ENCODE measurements around the gene MON2.

Gene MON2

GRCh38 chr12:62604373-62604772, 137.7 kb downstream of the MON2 start:
- Histone ChIP-seq H3K27me3 (ENCODE audit: control insufficient read depth, insufficient read depth, low read length) (no peaks in the 10 kb centered on the region), H3K9ac (ENCODE audit: low read length) (no peak overlapping the region), H3K27ac (ENCODE audit: low read depth, low read length) (no peak overlapping the region), H3K36me3 (ENCODE audit: control insufficient read depth, insufficient read depth, low read length) (no peaks in the 10 kb centered on the region), H3K4me3 (ENCODE audit: low read length) (peak overlapping the region; percentile 86), H3K4me1 (ENCODE audit: control insufficient read depth, insufficient read depth, low read length) (peaks cover 8% of the 10 kb centered on the region)

GRCh38 chr12:62604871-62605270, 138.2 kb downstream of the MON2 start:
- peaks cover 8% of the 10 kb centered on the region for H3K4me1 ChIP-seq (ENCODE audit: control insufficient read depth, insufficient read depth, low read length)
- H3K36me3 ChIP-seq (ENCODE audit: control insufficient read depth, insufficient read depth, low read length): no peaks in the 10 kb centered on the region
- H3K4me3 ChIP-seq (ENCODE audit: low read length): peak overlapping the region; percentile 86
- H3K27ac ChIP-seq (ENCODE audit: low read depth, low read length): no peak overlapping the region
- no peak overlapping the region for H3K9ac ChIP-seq (ENCODE audit: low read length)
- H3K27me3 ChIP-seq (ENCODE audit: control insufficient read depth, insufficient read depth, low read length): no peaks in the 10 kb centered on the region

- Histone ChIP-seq H3K9ac (ENCODE audit: low read length) (no peak overlapping the region), H3K4me3 (ENCODE audit: low read length) (no peak overlapping the region), H3K4me1 (ENCODE audit: control insufficient read depth, insufficient read depth, low read length) (peaks cover 8% of the 10 kb centered on the region), H3K36me3 (ENCODE audit: control insufficient read depth, insufficient read depth, low read length) (no peaks in the 10 kb centered on the region), H3K27me3 (ENCODE audit: control insufficient read depth, insufficient read depth, low read length) (no peaks in the 10 kb centered on the region), H3K27ac (ENCODE audit: low read depth, low read length) (no peak overlapping the region)
Observed at GRCh38 chr12:62605981-62606380, 139.4 kb downstream of the MON2 start.

GRCh38 chr12:62606654-62607053, 140.0 kb downstream of the MON2 start:
- H3K4me3 ChIP-seq (ENCODE audit: low read length): no peak overlapping the region
- no peaks in the 10 kb centered on the region for H3K36me3 ChIP-seq (ENCODE audit: control insufficient read depth, insufficient read depth, low read length)
- H3K4me1 ChIP-seq (ENCODE audit: control insufficient read depth, insufficient read depth, low read length): peaks cover 8% of the 10 kb centered on the region
- no peak overlapping the region for H3K27ac ChIP-seq (ENCODE audit: low read depth, low read length)
- H3K9ac ChIP-seq (ENCODE audit: low read length): no peak overlapping the region
- no peaks in the 10 kb centered on the region for H3K27me3 ChIP-seq (ENCODE audit: control insufficient read depth, insufficient read depth, low read length)

GRCh38 chr12:62613081-62613480, 146.5 kb downstream of the MON2 start:
- no peak overlapping the region for H3K9ac ChIP-seq (ENCODE audit: low read length)
- H3K4me1 ChIP-seq (ENCODE audit: control insufficient read depth, insufficient read depth, low read length): no peaks in the 10 kb centered on the region
- no peaks in the 10 kb centered on the region for H3K27me3 ChIP-seq (ENCODE audit: control insufficient read depth, insufficient read depth, low read length)
- no peaks in the 10 kb centered on the region for H3K36me3 ChIP-seq (ENCODE audit: control insufficient read depth, insufficient read depth, low read length)
- no peak overlapping the region for H3K4me3 ChIP-seq (ENCODE audit: low read length)
- no peak overlapping the region for H3K27ac ChIP-seq (ENCODE audit: low read depth, low read length)

GRCh38 chr12:62618319-62618718, 151.7 kb downstream of the MON2 start:
- no peaks in the 10 kb centered on the region for H3K4me1 ChIP-seq (ENCODE audit: control insufficient read depth, insufficient read depth, low read length)
- H3K36me3 ChIP-seq (ENCODE audit: control insufficient read depth, insufficient read depth, low read length): no peaks in the 10 kb centered on the region
- H3K27ac ChIP-seq (ENCODE audit: low read depth, low read length): no peak overlapping the region
- H3K9ac ChIP-seq (ENCODE audit: low read length): no peak overlapping the region
- H3K4me3 ChIP-seq (ENCODE audit: low read length): no peak overlapping the region
- H3K27me3 ChIP-seq (ENCODE audit: control insufficient read depth, insufficient read depth, low read length): no peaks in the 10 kb centered on the region

- H3K9ac ChIP-seq (ENCODE audit: low read length): no peak overlapping the region
- H3K4me1 ChIP-seq (ENCODE audit: control insufficient read depth, insufficient read depth, low read length): no peaks in the 10 kb centered on the region
- H3K4me3 ChIP-seq (ENCODE audit: low read length): no peak overlapping the region
- no peaks in the 10 kb centered on the region for H3K27me3 ChIP-seq (ENCODE audit: control insufficient read depth, insufficient read depth, low read length)
- H3K27ac ChIP-seq (ENCODE audit: low read depth, low read length): no peak overlapping the region
- no peaks in the 10 kb centered on the region for H3K36me3 ChIP-seq (ENCODE audit: control insufficient read depth, insufficient read depth, low read length)
Observed at GRCh38 chr12:62618930-62619329, 152.3 kb downstream of the MON2 start.

GRCh38 chr12:62621101-62621638, 154.5 kb downstream of the MON2 start:
- no peak overlapping the region for H3K9ac ChIP-seq (ENCODE audit: low read length)
- H3K4me1 ChIP-seq (ENCODE audit: control insufficient read depth, insufficient read depth, low read length): no peaks in the 10 kb centered on the region
- H3K36me3 ChIP-seq (ENCODE audit: control insufficient read depth, insufficient read depth, low read length): no peaks in the 10 kb centered on the region
- no peaks in the 10 kb centered on the region for H3K27me3 ChIP-seq (ENCODE audit: control insufficient read depth, insufficient read depth, low read length)
- H3K4me3 ChIP-seq (ENCODE audit: low read length): no peak overlapping the region
- no peak overlapping the region for H3K27ac ChIP-seq (ENCODE audit: low read depth, low read length)

- H3K9ac ChIP-seq (ENCODE audit: low read length): no peak overlapping the region
Observed at GRCh38 chr12:62622177-62622576, 155.6 kb downstream of the MON2 start.

GRCh38 chr12:62625228-62625627, 158.6 kb downstream of the MON2 start:
- no peaks in the 10 kb centered on the region for H3K27me3 ChIP-seq (ENCODE audit: control insufficient read depth, insufficient read depth, low read length)
- H3K4me1 ChIP-seq (ENCODE audit: control insufficient read depth, insufficient read depth, low read length): no peaks in the 10 kb centered on the region
- no peak overlapping the region for H3K27ac ChIP-seq (ENCODE audit: low read depth, low read length)
- no peak overlapping the region for H3K4me3 ChIP-seq (ENCODE audit: low read length)
- H3K9ac ChIP-seq (ENCODE audit: low read length): no peak overlapping the region
- no peaks in the 10 kb centered on the region for H3K36me3 ChIP-seq (ENCODE audit: control insufficient read depth, insufficient read depth, low read length)

More at GRCh38 chr12:62622177-62622576, 155.6 kb downstream of the MON2 start:
- H3K4me3 ChIP-seq (ENCODE audit: low read length): no peak overlapping the region
- no peaks in the 10 kb centered on the region for H3K27me3 ChIP-seq (ENCODE audit: control insufficient read depth, insufficient read depth, low read length)
- H3K36me3 ChIP-seq (ENCODE audit: control insufficient read depth, insufficient read depth, low read length): no peaks in the 10 kb centered on the region
- no peak overlapping the region for H3K27ac ChIP-seq (ENCODE audit: low read depth, low read length)
- no peaks in the 10 kb centered on the region for H3K4me1 ChIP-seq (ENCODE audit: control insufficient read depth, insufficient read depth, low read length)

GRCh38 chr12:62627181-62627580, 160.6 kb downstream of the MON2 start:
- Histone ChIP-seq H3K9ac (ENCODE audit: low read length) (no peak overlapping the region), H3K36me3 (ENCODE audit: control insufficient read depth, insufficient read depth, low read length) (no peaks in the 10 kb centered on the region), H3K27me3 (ENCODE audit: control insufficient read depth, insufficient read depth, low read length) (no peaks in the 10 kb centered on the region), H3K4me1 (ENCODE audit: control insufficient read depth, insufficient read depth, low read length) (no peaks in the 10 kb centered on the region), H3K4me3 (ENCODE audit: low read length) (no peak overlapping the region), H3K27ac (ENCODE audit: low read depth, low read length) (no peak overlapping the region)

GRCh38 chr12:62629413-62629812, 162.8 kb downstream of the MON2 start:
- Histone ChIP-seq H3K36me3 (ENCODE audit: control insufficient read depth, insufficient read depth, low read length) (no peaks in the 10 kb centered on the region), H3K27me3 (ENCODE audit: control insufficient read depth, insufficient read depth, low read length) (no peaks in the 10 kb centered on the region), H3K27ac (ENCODE audit: low read depth, low read length) (no peak overlapping the region), H3K4me3 (ENCODE audit: low read length) (no peak overlapping the region), H3K9ac (ENCODE audit: low read length) (no peak overlapping the region), H3K4me1 (ENCODE audit: control insufficient read depth, insufficient read depth, low read length) (peaks cover 2% of the 10 kb centered on the region)

GRCh38 chr12:62629971-62630739, 163.5 kb downstream of the MON2 start:
- Histone ChIP-seq H3K27ac (ENCODE audit: low read depth, low read length) (no peak overlapping the region), H3K27me3 (ENCODE audit: control insufficient read depth, insufficient read depth, low read length) (no peaks in the 10 kb centered on the region), H3K4me1 (ENCODE audit: control insufficient read depth, insufficient read depth, low read length) (peaks cover 2% of the 10 kb centered on the region)

More at GRCh38 chr12:62629971-62630739, 163.5 kb downstream of the MON2 start:
- Histone ChIP-seq H3K4me3 (ENCODE audit: low read length) (no peak overlapping the region), H3K9ac (ENCODE audit: low read length) (no peak overlapping the region), H3K36me3 (ENCODE audit: control insufficient read depth, insufficient read depth, low read length) (no peaks in the 10 kb centered on the region)
